Fibroblast of gingiva (primary cell): Measurements from ENCODE around the gene SP3.

Experiments
- DNase-seq: peaks from one replicate; pipeline ENCODE4 v3.0.0-alpha.2; 2011; ENCODE audit warnings: low read depth

SP3 gene

DNA sequence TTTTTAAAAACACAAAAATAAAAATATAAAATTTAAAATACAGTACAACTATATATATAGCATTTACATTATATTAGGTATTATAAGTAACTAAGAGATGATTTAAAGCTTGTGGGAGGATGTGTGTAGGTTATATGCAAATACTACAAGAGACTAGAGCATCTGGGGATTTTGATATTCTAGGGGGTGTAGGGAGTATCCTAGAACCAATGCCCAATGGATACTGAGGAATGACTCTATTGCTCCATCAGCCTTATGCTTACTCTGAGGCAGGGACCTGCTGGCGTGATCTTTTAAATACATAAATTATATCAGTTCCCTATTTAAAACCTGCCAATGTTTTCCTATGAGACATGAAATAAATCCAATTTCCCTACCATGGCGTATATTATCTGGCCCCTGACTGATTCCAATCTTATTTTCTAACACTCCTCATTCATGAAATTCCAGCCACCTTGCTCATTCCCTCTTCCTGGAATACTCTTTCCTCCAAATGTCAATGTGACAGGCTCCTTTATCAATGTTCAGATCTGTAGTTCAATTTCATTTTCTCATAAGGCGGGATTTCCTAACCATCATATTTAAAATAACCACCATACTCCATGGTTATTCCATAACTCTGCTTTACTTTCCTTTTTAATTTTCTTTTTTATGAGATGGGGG is 22.2 kb downstream of the SP3 start:
- no peak for DNase-seq

- DNase-seq = no peak
Observed at GRCh38 chr2:173941567-173941966, 23.6 kb downstream of the SP3 start.

GRCh38 chr2:173940208-173941020 is 24.8 kb downstream of the SP3 start:
- DNase-seq = no peak

- DNase-seq = no peak
Observed at GRCh38 chr2:173938700-173939384, 26.3 kb downstream of the SP3 start.

DNA sequence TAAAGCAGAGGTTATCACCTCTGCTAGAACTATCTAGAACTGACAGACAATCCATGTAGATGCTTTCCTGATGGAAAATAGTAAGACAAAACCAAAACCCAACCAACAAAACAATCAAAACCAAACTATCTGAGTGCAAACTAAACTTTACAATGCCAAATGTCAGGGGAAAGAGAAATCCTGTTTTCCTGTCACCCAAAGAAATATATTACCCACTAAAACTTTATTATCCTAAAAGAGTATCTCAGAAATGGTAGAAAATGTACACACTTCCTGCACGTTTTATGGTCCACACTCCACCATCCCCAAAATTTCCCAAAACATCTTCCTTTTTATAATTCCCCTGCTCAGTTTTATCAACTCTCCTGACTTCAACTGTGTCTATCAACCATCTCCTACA is 29.9 kb downstream of the SP3 start:
- DNase-seq = no peak

DNA sequence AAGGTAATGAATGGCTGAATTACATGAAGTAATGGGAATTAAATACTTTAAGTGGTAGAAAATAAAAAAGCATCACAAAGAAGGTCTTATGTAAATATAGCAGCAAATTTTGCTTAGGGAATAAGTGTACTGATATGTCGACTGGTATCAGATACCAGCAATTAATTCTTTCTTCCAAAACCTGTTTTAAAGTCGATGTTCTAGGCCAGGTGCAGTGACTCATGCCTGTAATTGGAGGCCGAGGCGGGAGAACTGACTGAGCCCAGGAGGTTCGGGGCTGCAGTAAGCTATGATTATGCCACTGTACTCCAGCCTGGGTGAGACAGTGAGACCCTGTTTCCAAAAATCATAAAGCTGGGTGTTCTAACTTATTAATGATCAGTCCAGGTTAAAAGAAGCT is 30.3 kb downstream of the SP3 start:
- no peak for DNase-seq

GRCh38 chr2:173931751-173932150 is 33.4 kb downstream of the SP3 start:
- no peak for DNase-seq

DNA sequence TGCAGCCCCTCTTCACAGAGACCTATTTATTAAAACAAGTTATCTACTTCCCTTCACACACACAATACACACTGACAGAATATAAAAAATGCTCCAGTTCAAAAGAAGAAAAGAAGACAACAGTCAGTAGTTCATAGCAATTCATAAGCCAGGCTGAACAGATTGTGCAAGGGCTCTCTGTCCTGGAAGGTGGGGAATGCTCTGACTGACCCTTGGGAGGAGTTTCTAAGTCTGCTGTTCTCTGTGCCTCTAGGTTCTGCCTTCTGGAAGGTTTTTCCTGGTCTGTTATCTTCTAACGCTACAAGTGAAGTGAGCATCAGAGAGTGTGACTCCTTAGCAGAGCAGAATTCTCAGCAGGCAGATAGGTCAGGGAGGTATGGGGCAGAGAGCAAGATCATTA is 35.7 kb downstream of the SP3 start:
- no peak for DNase-seq

GRCh38 chr2:173926875-173927274 is 38.3 kb downstream of the SP3 start:
- DNase-seq = no peak

- DNase-seq = no peak
Observed at GRCh38 chr2:173924285-173924684, 40.9 kb downstream of the SP3 start.

- no peak for DNase-seq
Observed at GRCh38 chr2:173922760-173923159, 42.4 kb downstream of the SP3 start.

GRCh38 chr2:173922068-173922467 is 43.1 kb downstream of the SP3 start:
- DNase-seq = no peak

- no peak for DNase-seq
Observed at GRCh38 chr2:173914055-173914927, 50.9 kb downstream of the SP3 start.

- no peak for DNase-seq
Observed at GRCh38 chr2:173909846-173910245, 55.3 kb downstream of the SP3 start.

GRCh38 chr2:173906626-173907025 is 58.5 kb downstream of the SP3 start:
- DNase-seq = no peak

DNA sequence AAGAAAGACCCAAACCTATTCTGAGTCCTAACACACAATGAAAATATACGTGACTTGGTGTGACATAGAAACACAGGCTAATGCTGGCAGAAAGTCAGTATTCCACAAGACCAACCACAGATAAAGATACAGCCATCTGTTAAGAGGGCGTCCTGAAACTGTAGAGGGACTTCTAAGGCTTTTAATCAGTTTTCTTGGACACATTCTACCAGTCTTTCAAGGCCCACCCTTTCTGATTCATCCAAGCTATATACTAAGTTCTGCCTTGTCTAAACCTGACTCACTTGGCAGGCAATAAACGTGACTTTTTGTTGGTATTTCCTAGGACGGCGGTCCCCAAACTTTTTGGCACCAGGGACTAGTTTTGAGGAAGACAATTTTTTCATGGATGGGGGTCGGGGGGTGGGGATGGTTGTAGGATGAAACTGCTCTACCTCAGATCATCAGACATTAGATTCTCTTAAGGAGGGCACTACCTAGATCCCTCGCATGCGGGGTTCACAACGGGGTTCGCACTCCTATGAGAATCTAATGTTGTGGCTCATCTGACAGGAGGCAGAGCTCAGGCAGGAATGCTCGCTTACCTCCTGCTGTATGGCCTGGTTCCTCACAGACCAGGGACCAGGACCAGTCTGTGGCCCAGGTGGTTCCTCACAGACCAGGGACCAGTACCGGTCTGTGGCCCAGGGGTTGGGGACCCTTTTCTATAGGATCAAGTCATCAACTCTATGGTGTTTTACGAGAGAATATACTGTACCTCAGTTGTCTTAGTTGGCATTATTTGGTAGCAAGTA is 61.4 kb downstream of the SP3 start:
- DNase-seq = no peak

- DNase-seq = no peak
Observed at GRCh38 chr2:173898996-173899395, 66.2 kb downstream of the SP3 start.

DNA sequence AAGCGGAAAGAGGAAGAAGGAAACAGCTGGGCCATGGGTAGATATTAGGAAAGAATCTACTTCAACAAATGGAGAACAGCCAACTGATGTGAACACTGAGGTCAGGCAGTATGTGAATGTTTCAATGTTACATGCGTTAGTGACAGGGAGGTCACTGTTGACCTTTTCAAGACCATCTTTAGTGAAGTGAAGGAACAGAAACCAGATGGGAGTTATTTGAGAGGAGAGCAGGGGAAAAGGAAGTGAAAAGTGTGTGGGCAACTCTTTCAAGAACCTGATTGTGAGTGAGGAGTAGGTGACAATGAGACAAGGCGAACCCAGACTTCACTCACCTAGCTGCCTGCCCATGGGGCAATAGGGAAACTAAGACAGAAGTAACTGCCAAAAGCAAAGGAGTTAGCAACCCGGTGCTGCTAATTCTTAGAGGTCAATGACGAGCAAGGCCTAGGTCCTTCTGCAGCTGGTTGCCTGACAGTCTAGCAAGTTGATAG is 67.0 kb downstream of the SP3 start:
- DNase-seq = no peak

DNA sequence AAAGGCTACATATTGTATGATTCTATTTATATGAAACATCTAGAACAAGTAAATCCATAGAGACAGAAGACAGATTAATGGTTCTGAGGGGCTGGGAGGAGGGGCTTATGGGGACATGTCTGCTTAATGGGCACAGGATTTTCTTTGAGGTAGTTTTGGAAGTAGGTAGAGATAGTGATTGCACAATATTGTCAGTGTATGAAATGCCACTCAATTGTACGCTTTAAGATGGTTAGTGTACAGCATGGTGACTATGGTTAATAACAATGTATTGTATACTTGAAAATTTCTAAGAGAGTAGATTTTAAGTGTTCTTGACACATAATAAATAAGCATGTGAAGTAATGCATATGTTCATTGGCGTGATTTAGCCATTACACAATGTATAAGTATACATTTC is 68.4 kb downstream of the SP3 start:
- DNase-seq = no peak

- no peak for DNase-seq
Observed at GRCh38 chr2:173892341-173892740, 72.8 kb downstream of the SP3 start.
